HepG2 (cell line): ENCODE measurements around the gene HDAC8. TPM values are rescaled to one million over a fixed set of nuclear protein-coding genes. Genes with fewer than 3 reads are reported as not detected.

Experiments
- ATAC-seq: fragments of 200-7000 bp; cut with Tn5 transposase; 3 replicates; pipeline ENCODE4 v1.9.1; 2020; ENCODE audit warnings: mild to moderate bottlenecking, moderate library complexity
- BruUV-seq: library from RNA; stranded (reverse); fragments of 400-500 nt; replicated peaks from 2 replicates; lab custom pipeline; 2021; lab: Mats Ljungman, UMichigan
- CTCF ChIA-PET: fragments of 300-600 bp; formaldehyde crosslinking; extraction: SDS; loops from one replicate; lab custom pipeline; 2021; ENCODE audit warnings: low total read pairs, inconsistent platforms, low intra/inter-chr PET ratio; lab: Yijun Ruan, JAX
- POLR2A ChIA-PET: fragments of 350-600 bp; sonication (Branson Sonifier 250); formaldehyde crosslinking; loops from one replicate; lab custom pipeline; 2020; ENCODE audit warnings: antibody characterized with exemption, inconsistent platforms; lab: Yijun Ruan, JAX
- DNase-seq: peaks from one replicate; pipeline ENCODE4 v3.0.0-alpha.2; 2015; ENCODE audit warnings: low spot score
- FAIRE-seq: peaks from 3 replicates; lab custom pipeline; 2011; peaks lifted over from hg19 to GRCh38; lab: Jason Lieb, UNC
- H2AFZ ChIP-seq: one replicate; pipeline ENCODE4 v1.6.1; 2011; ENCODE audit warnings: low read length, inconsistent platforms
- H3K27ac ChIP-seq: fragments of 300-600 bp; 3 replicates; pipeline ENCODE4 v1.8.0; 2011; ENCODE audit warnings: mixed run types, mild to moderate bottlenecking, mixed read lengths, low read length, inconsistent platforms; ENCODE audit not compliant: insufficient read depth; ENCODE audit errors: extremely low read length
- H3K27me3 ChIP-seq, 2 experiments: fragments of 200-600 bp in 1 of 2; 2 replicates in 1 of 2; 3 replicates in 1 of 2; pipeline versions ENCODE4 v1.6.0 to v1.8.0; 2011; ENCODE audit warnings: low read length in 2 of 2, mild to moderate bottlenecking in 2 of 2, moderate library complexity in 2 of 2, inconsistent platforms in 1 of 2; ENCODE audit not compliant: insufficient read depth in 2 of 2, control insufficient read depth in 1 of 2
- H3K36me3 ChIP-seq, 2 experiments: fragments of 200-600 bp in 1 of 2; replicated peaks in 1 of 2; 2 replicates in 1 of 2; 3 replicates in 1 of 2; pipeline versions ENCODE4 v1.5.1 to v1.8.0; 2011; ENCODE audit warnings: low read length in 2 of 2, inconsistent platforms in 1 of 2; ENCODE audit not compliant: insufficient read depth in 2 of 2, control insufficient read depth in 1 of 2
- H3K4me1 ChIP-seq: 2 replicates; pipeline ENCODE4 v1.5.1; 2012; ENCODE audit warnings: low read length, inconsistent platforms; ENCODE audit not compliant: insufficient read depth
- H3K4me2 ChIP-seq: 2 replicates; pipeline ENCODE4 v1.6.0; 2011; ENCODE audit warnings: low read depth, low read length, inconsistent platforms
- H3K4me3 ChIP-seq, 3 experiments: fragments of 200-600 bp in 1 of 3; sonication (generic), shearing (Covaris generic) in 1 of 3; replicated peaks in 1 of 3; 2 replicates each; pipeline ENCODE4 v1.5.1; 2011 to 2016; ENCODE audit warnings: low read length in 3 of 3, inconsistent platforms in 2 of 3, low read depth in 2 of 3, mild to moderate bottlenecking in 2 of 3, control low read depth in 1 of 3, mixed read lengths in 1 of 3; ENCODE audit not compliant: insufficient read depth in 1 of 3
- H3K79me2 ChIP-seq: one replicate; pipeline ENCODE4 v1.6.1; 2011; ENCODE audit warnings: low read length, inconsistent platforms; ENCODE audit not compliant: insufficient read depth
- H3K9ac ChIP-seq: 2 replicates; pipeline ENCODE4 v1.6.0; 2011; ENCODE audit warnings: mild to moderate bottlenecking, low read depth, low read length, inconsistent platforms; ENCODE audit not compliant: insufficient read depth
- H3K9me3 ChIP-seq: 2 replicates; pipeline ENCODE4 v1.5.1; 2012; ENCODE audit warnings: mild to moderate bottlenecking, low read length
- H4K20me1 ChIP-seq: 2 replicates; pipeline ENCODE4 v1.6.0; 2011; ENCODE audit warnings: inconsistent platforms, mild to moderate bottlenecking, low read length, moderate library complexity; ENCODE audit not compliant: insufficient read depth
- HOMEZ ChIP-seq: IDR thresholded peaks from 2 replicates; pipeline ENCODE4 v1.6.1; 2016; ENCODE audit warnings: low read depth
- TBX2 ChIP-seq: sonication (generic); formaldehyde crosslinking; IDR thresholded peaks from 2 replicates; pipeline ENCODE4 v1.5.0; 2020; ENCODE audit warnings: missing genetic modification reagents, mild to moderate bottlenecking, borderline replicate concordance
- ZNF646 ChIP-seq: sonication (generic); formaldehyde crosslinking; IDR thresholded peaks from 2 replicates; pipeline ENCODE4 v1.9.0; 2021; ENCODE audit warnings: mild to moderate bottlenecking, missing genetic modification reagents
- WGBS: methylation state at CpG from one replicate; pipeline ENCODE4 v1.1.6; 2017; ENCODE audit warnings: low lambda C conversion rate; 5-methylcytosine and 5-hydroxymethylcytosine counted together
- in situ Hi-C: cut with HindIII; loops from 2 replicates; pipeline ENCODE4 v1.10.0; 2017; ENCODE audit warnings: low pct_unique_long_range_greater_than_20kb; ENCODE audit not compliant: extremely low pct_ligation_motif_present
- intact Hi-C: fragments of 100-400 bp; cut with micrococcal nuclease; formaldehyde crosslinking; loops from one replicate; pipeline ENCODE4 v1.10.0; 2022; ENCODE audit not compliant: unreplicated experiment
- polyA plus RNA-seq, 8 experiments: library from polyadenylated mRNA; depleted of rRNA in 3 of 8; stranded (reverse) in 7 of 8; unstranded in 1 of 8; fragments of >200 nt; fragmentation: Illumina TruSeq in 4 of 8; extraction: Trizol in 4 of 8; gene quantifications; 2 replicates each; pipeline versions ENCODE4 v1.2.1 to v1.2.3, GENCODE V29; 2011 to 2016; ENCODE audit warnings: low read depth in 4 of 8, missing spikeins in 1 of 8, mixed read lengths in 1 of 8; ENCODE audit not compliant: insufficient read depth in 1 of 8
- total RNA-seq, 5 experiments: library from RNA; depleted of rRNA; stranded (reverse); fragments of >200 nt; fragmentation: Illumina TruSeq; extraction: Trizol; gene quantifications; 2 replicates each; pipeline ENCODE4 v1.2.3, GENCODE V29; 2016; ENCODE audit warnings: low read depth in 1 of 5

The HDAC8 gene
- total and polyA plus RNA-seq, 2 of the 13 experiments (the other 11 are each of a cell fraction or from before 2014, with no cell fraction given) = 13.7 to 28.6 TPM

- TF ChIP-seq ZNF646 (CRISPR knock-in tag) = no peak
Measured at GRCh38 chrX:72394518-72395170, 178.0 kb downstream of the HDAC8 start (continued).

- no peaks in the 10 kb centered on the region for H3K36me3 ChIP-seq
- H3K9ac ChIP-seq = no peak overlapping the region
- TF ChIP-seq TBX2 (no peak), HOMEZ (CRISPR knock-in tag) (no peak)
- no peaks in the 10 kb centered on the region for H3K27me3 ChIP-seq
- no peaks in the 10 kb centered on the region for H3K9me3 ChIP-seq
- intact Hi-C loops (no loop called here), in situ Hi-C loops (no loop called here)
- no peaks in the 10 kb centered on the region for H3K79me2 ChIP-seq
- H2AFZ ChIP-seq = no peak overlapping the region
- H4K20me1 ChIP-seq = no peaks in the 10 kb centered on the region
- no peak overlapping the region for H3K4me3 ChIP-seq
- WGBS = 90% methylated on average over 8 of the region's 8 CpGs
- DNase-seq (no peak), FAIRE-seq (no peak), ATAC-seq (no peak)
- POLR2A ChIA-PET = no interaction called here
- no peak overlapping the region for H3K27ac ChIP-seq
- H3K4me1 ChIP-seq = no peaks in the 10 kb centered on the region
- BruUV-seq = no TSS peak
- CTCF ChIA-PET = no interaction called here
- H3K4me2 ChIP-seq = no peak overlapping the region
Measured at GRCh38 chrX:72393836-72394517, 178.7 kb downstream of the HDAC8 start.
